Measurements from ENCODE around the gene ATP1A1. TPM values are rescaled to one million over a fixed set of nuclear protein-coding genes. Genes with fewer than 3 reads are reported as not detected.

ATP1A1 gene
- total RNA-seq, 1 donor from 2014 or later: 240 TPM

GRCh38 chr1:116350097-116350645 lies 22.9 kb upstream of the ATP1A1 start:
- intact Hi-C loops (cut with micrococcal nuclease): no loop called here
- Mint-ChIP-seq H3K9me3 (no peaks in the 10 kb centered on the region), H3K36me3 (ENCODE audit: low read depth) (no peaks in the 10 kb centered on the region), H3K4me1 (ENCODE audit: low read depth) (peaks cover 19% of the 10 kb centered on the region), H3K27me3 (ENCODE audit: insufficient read depth) (peaks cover 6% of the 10 kb centered on the region), H3K4me3 (no peak overlapping the region), H3K27ac (no peak overlapping the region)
- no peak for DNase-seq (ENCODE audit: low spot score)

GRCh38 chr1:116351914-116352313 lies 21.1 kb upstream of the ATP1A1 start:
- Mint-ChIP-seq H3K4me3 (no peak overlapping the region), H3K36me3 (ENCODE audit: low read depth) (no peaks in the 10 kb centered on the region)
- intact Hi-C loops (cut with micrococcal nuclease): no loop called here

GRCh38 chr1:116352349-116352813 lies 20.7 kb upstream of the ATP1A1 start:
- no peaks in the 10 kb centered on the region for H3K36me3 Mint-ChIP-seq (ENCODE audit: low read depth)

More at GRCh38 chr1:116351914-116352313, 21.1 kb upstream of the ATP1A1 start:
- Mint-ChIP-seq H3K27ac (no peak overlapping the region), H3K27me3 (ENCODE audit: insufficient read depth) (peaks cover 7% of the 10 kb centered on the region), H3K9me3 (no peaks in the 10 kb centered on the region), H3K4me1 (ENCODE audit: low read depth) (peaks cover 17% of the 10 kb centered on the region)
- no peak for DNase-seq (ENCODE audit: low spot score)

GRCh38 chr1:116353155-116353554 lies 19.9 kb upstream of the ATP1A1 start:
- no peaks in the 10 kb centered on the region for H3K9me3 Mint-ChIP-seq
- intact Hi-C loops (cut with micrococcal nuclease): no loop called here
- no peak overlapping the region for H3K4me3 Mint-ChIP-seq
- peaks cover 9% of the 10 kb centered on the region for H3K27me3 Mint-ChIP-seq (ENCODE audit: insufficient read depth)
- H3K4me1 Mint-ChIP-seq (ENCODE audit: low read depth): peaks cover 13% of the 10 kb centered on the region
- DNase-seq (ENCODE audit: low spot score): no peak
- H3K27ac Mint-ChIP-seq: no peak overlapping the region
- H3K36me3 Mint-ChIP-seq (ENCODE audit: low read depth): no peaks in the 10 kb centered on the region

More at GRCh38 chr1:116352349-116352813, 20.7 kb upstream of the ATP1A1 start:
- Mint-ChIP-seq H3K4me1 (ENCODE audit: low read depth) (peaks cover 13% of the 10 kb centered on the region), H3K4me3 (no peak overlapping the region), H3K9me3 (no peaks in the 10 kb centered on the region), H3K27me3 (ENCODE audit: insufficient read depth) (peaks cover 7% of the 10 kb centered on the region), H3K27ac (no peak overlapping the region)
- no peak for DNase-seq (ENCODE audit: low spot score)
- intact Hi-C loops (cut with micrococcal nuclease): no loop called here

- peaks cover 13% of the 10 kb centered on the region for H3K4me1 Mint-ChIP-seq (ENCODE audit: low read depth)
- H3K36me3 Mint-ChIP-seq (ENCODE audit: low read depth): no peaks in the 10 kb centered on the region
- H3K27ac Mint-ChIP-seq: no peak overlapping the region
- H3K27me3 Mint-ChIP-seq (ENCODE audit: insufficient read depth): peaks cover 11% of the 10 kb centered on the region
- intact Hi-C loops (cut with micrococcal nuclease): no loop called here
- no peak overlapping the region for H3K4me3 Mint-ChIP-seq
- DNase-seq (ENCODE audit: low spot score): no peak
- no peaks in the 10 kb centered on the region for H3K9me3 Mint-ChIP-seq
Measured at GRCh38 chr1:116356067-116356466, 17.0 kb upstream of the ATP1A1 start.

GRCh38 chr1:116356673-116357072 lies 16.4 kb upstream of the ATP1A1 start:
- intact Hi-C loops (cut with micrococcal nuclease): no loop called here
- H3K4me1 Mint-ChIP-seq (ENCODE audit: low read depth): peaks cover 13% of the 10 kb centered on the region
- no peak overlapping the region for H3K27ac Mint-ChIP-seq
- H3K27me3 Mint-ChIP-seq (ENCODE audit: insufficient read depth): peaks cover 11% of the 10 kb centered on the region
- DNase-seq (ENCODE audit: low spot score): no peak
- no peaks in the 10 kb centered on the region for H3K9me3 Mint-ChIP-seq
- H3K4me3 Mint-ChIP-seq: no peak overlapping the region
- H3K36me3 Mint-ChIP-seq (ENCODE audit: low read depth): no peaks in the 10 kb centered on the region

- H3K36me3 Mint-ChIP-seq (ENCODE audit: low read depth): no peaks in the 10 kb centered on the region
- H3K27me3 Mint-ChIP-seq (ENCODE audit: insufficient read depth): peaks cover 11% of the 10 kb centered on the region
- no peaks in the 10 kb centered on the region for H3K9me3 Mint-ChIP-seq
- no peak overlapping the region for H3K27ac Mint-ChIP-seq
- intact Hi-C loops (cut with micrococcal nuclease): no loop called here
- H3K4me1 Mint-ChIP-seq (ENCODE audit: low read depth): peaks cover 6% of the 10 kb centered on the region
- H3K4me3 Mint-ChIP-seq: no peak overlapping the region
- DNase-seq (ENCODE audit: low spot score): no peak
Measured at GRCh38 chr1:116357487-116357886, 15.6 kb upstream of the ATP1A1 start.

GRCh38 chr1:116359060-116359830 lies 13.8 kb upstream of the ATP1A1 start:
- intact Hi-C loops (cut with micrococcal nuclease): no loop called here
- Mint-ChIP-seq H3K27ac (no peak overlapping the region), H3K4me3 (no peak overlapping the region), H3K27me3 (ENCODE audit: insufficient read depth) (peaks cover 10% of the 10 kb centered on the region), H3K9me3 (no peaks in the 10 kb centered on the region), H3K36me3 (ENCODE audit: low read depth) (no peaks in the 10 kb centered on the region), H3K4me1 (ENCODE audit: low read depth) (no peaks in the 10 kb centered on the region)
- DNase-seq (ENCODE audit: low spot score): no peak

- intact Hi-C loops (cut with micrococcal nuclease): no loop called here
- no peak overlapping the region for H3K27ac Mint-ChIP-seq
- H3K9me3 Mint-ChIP-seq: no peaks in the 10 kb centered on the region
- H3K4me1 Mint-ChIP-seq (ENCODE audit: low read depth): no peaks in the 10 kb centered on the region
- H3K27me3 Mint-ChIP-seq (ENCODE audit: insufficient read depth): peaks cover 8% of the 10 kb centered on the region
- no peaks in the 10 kb centered on the region for H3K36me3 Mint-ChIP-seq (ENCODE audit: low read depth)
- no peak overlapping the region for H3K4me3 Mint-ChIP-seq
- DNase-seq (ENCODE audit: low spot score): no peak
Measured at GRCh38 chr1:116359871-116360270, 13.2 kb upstream of the ATP1A1 start.

GRCh38 chr1:116360429-116361173 lies 12.4 kb upstream of the ATP1A1 start:
- no peaks in the 10 kb centered on the region for H3K36me3 Mint-ChIP-seq (ENCODE audit: low read depth)
- intact Hi-C loops (cut with micrococcal nuclease): loop anchor here (1.0 kb wide), 1 partner anchor 125 kb away; no protein-coding TSS in a partner anchor
- no peak overlapping the region for H3K4me3 Mint-ChIP-seq
- H3K4me1 Mint-ChIP-seq (ENCODE audit: low read depth): no peaks in the 10 kb centered on the region
- H3K27ac Mint-ChIP-seq: no peak overlapping the region
- DNase-seq (ENCODE audit: low spot score): no peak
- no peaks in the 10 kb centered on the region for H3K9me3 Mint-ChIP-seq
- H3K27me3 Mint-ChIP-seq (ENCODE audit: insufficient read depth): peaks cover 8% of the 10 kb centered on the region

GRCh38 chr1:116361648-116362047 lies 11.4 kb upstream of the ATP1A1 start:
- no peaks in the 10 kb centered on the region for H3K9me3 Mint-ChIP-seq
- no peaks in the 10 kb centered on the region for H3K4me1 Mint-ChIP-seq (ENCODE audit: low read depth)
- intact Hi-C loops (cut with micrococcal nuclease): loop anchor here (1.0 kb wide), 1 partner anchor 124 kb away; no protein-coding TSS in a partner anchor
- no peak overlapping the region for H3K4me3 Mint-ChIP-seq
- H3K27ac Mint-ChIP-seq: no peak overlapping the region
- H3K27me3 Mint-ChIP-seq (ENCODE audit: insufficient read depth): peaks cover 6% of the 10 kb centered on the region
- no peak for DNase-seq (ENCODE audit: low spot score)
- H3K36me3 Mint-ChIP-seq (ENCODE audit: low read depth): peaks cover 1% of the 10 kb centered on the region

- Mint-ChIP-seq H3K27ac (no peak overlapping the region), H3K36me3 (ENCODE audit: low read depth) (peaks cover 1% of the 10 kb centered on the region), H3K27me3 (ENCODE audit: insufficient read depth) (peaks cover 4% of the 10 kb centered on the region), H3K4me3 (no peak overlapping the region), H3K9me3 (no peaks in the 10 kb centered on the region), H3K4me1 (ENCODE audit: low read depth) (no peaks in the 10 kb centered on the region)
- intact Hi-C loops (cut with micrococcal nuclease): no loop called here
- no peak for DNase-seq (ENCODE audit: low spot score)
Measured at GRCh38 chr1:116362050-116362449, 11.0 kb upstream of the ATP1A1 start.

GRCh38 chr1:116365353-116365780 lies 7.7 kb upstream of the ATP1A1 start:
- no peak overlapping the region for H3K4me3 Mint-ChIP-seq
- no peaks in the 10 kb centered on the region for H3K4me1 Mint-ChIP-seq (ENCODE audit: low read depth)
- intact Hi-C loops (cut with micrococcal nuclease): no loop called here
- peaks cover 1% of the 10 kb centered on the region for H3K36me3 Mint-ChIP-seq (ENCODE audit: low read depth)
- H3K9me3 Mint-ChIP-seq: no peaks in the 10 kb centered on the region
- peaks cover 9% of the 10 kb centered on the region for H3K27me3 Mint-ChIP-seq (ENCODE audit: insufficient read depth)
- DNase-seq (ENCODE audit: low spot score): no peak
- H3K27ac Mint-ChIP-seq: no peak overlapping the region
